KMS-11 (cell line): ENCODE results near the gene KRT77.

Source experiments
- H2AFZ ChIP-seq: fragments of 200-600 bp; sonication (generic); 2 replicates; pipeline ENCODE4 v1.6.1; 2016; ENCODE audit warnings: antibody characterized with exemption, mixed run types, low read depth
- H3K27ac ChIP-seq: fragments of 200-600 bp; sonication (generic); 2 replicates; pipeline ENCODE4 v1.6.1; 2016; ENCODE audit warnings: mild to moderate bottlenecking, mixed run types
- H3K27me3 ChIP-seq: fragments of 200-600 bp; sonication (generic); 2 replicates; pipeline ENCODE4 v1.6.1; 2017; ENCODE audit warnings: mild to moderate bottlenecking, low read depth, mixed run types, moderate library complexity; ENCODE audit not compliant: insufficient read depth
- H3K36me3 ChIP-seq: fragments of 200-600 bp; sonication (generic); 2 replicates; pipeline ENCODE4 v1.6.1; 2017; ENCODE audit warnings: mild to moderate bottlenecking, mixed run types; ENCODE audit not compliant: insufficient read depth
- H3K4me1 ChIP-seq: fragments of 200-600 bp; sonication (generic); 2 replicates; pipeline ENCODE4 v1.6.1; 2016; ENCODE audit warnings: mild to moderate bottlenecking, low read depth, mixed run types; ENCODE audit not compliant: poor library complexity, severe bottlenecking
- H3K4me2 ChIP-seq: fragments of 200-600 bp; sonication (generic); 2 replicates; pipeline ENCODE4 v1.7.0; 2016; ENCODE audit warnings: mild to moderate bottlenecking, mixed run types
- H3K4me3 ChIP-seq: fragments of 200-600 bp; sonication (generic); IDR thresholded peaks from 2 replicates; pipeline ENCODE4 v1.6.1; 2017; ENCODE audit warnings: low read depth, low read length, mixed read lengths; ENCODE audit not compliant: insufficient read depth
- H3K79me2 ChIP-seq: fragments of 200-600 bp; sonication (generic); 2 replicates; pipeline ENCODE4 v1.6.1; 2016; ENCODE audit warnings: low read depth, mixed run types; ENCODE audit not compliant: insufficient read depth
- H3K9ac ChIP-seq: fragments of 200-600 bp; sonication (generic); 2 replicates; pipeline ENCODE4 v1.6.1; 2016; ENCODE audit warnings: mild to moderate bottlenecking, mixed run types
- H4K20me1 ChIP-seq: fragments of 200-600 bp; sonication (generic); 2 replicates; pipeline ENCODE4 v1.6.1; 2016; ENCODE audit warnings: mild to moderate bottlenecking, mixed run types; ENCODE audit not compliant: insufficient read depth
- TF ChIP-seq, protein P1 (sequence below): fragments of 200-600 bp; sonication (generic); conservative IDR thresholded peaks from 2 replicates; pipeline ENCODE4 v1.6.1; 2017; ENCODE audit warnings: low read depth, mild to moderate bottlenecking, antibody characterized with exemption, low read length, moderate library complexity, mixed read lengths

The KRT77 gene

DNA sequence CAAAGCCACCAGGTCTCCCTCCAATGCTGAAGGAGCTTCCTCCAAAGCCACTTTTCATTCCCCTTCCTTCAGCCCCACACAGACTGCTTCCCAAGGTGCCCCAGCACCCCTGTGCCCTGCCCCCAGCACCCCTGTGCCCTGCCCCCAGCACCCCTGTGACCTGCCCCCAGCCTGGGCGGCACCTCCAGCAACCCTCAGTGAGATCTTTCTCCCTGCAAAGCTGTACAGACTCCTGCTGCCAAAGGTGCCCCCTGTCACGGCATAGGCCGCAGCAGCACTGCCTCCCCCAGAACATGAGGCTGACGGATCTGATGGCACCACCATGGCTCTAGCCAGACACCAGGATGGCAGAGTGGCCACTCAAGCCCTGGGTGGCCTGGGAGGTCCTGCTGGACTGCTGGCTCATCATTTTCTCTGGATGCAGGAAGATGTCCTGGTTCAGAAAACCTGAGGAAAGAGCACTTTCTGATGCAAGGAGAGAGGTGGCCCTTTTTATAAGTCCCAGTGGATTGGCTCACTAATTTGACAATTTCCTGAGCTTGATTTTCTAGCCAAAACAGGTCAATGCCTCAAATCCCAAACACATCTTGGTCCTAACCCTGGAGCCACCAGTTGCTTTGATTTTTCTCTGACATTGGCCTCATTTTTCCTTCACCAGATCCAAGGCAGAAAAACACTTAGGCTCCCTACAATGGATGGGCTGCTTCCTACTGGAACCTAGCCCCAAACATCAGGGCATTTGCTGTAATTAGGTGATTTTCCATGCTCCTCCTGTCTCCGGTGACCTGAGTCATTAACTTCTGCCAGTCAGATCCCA is 32.7 kb upstream of the KRT77 start:
- H3K27me3 ChIP-seq: peaks cover 46% of the 10 kb centered on the region
- no peak overlapping the region for H3K27ac ChIP-seq
- H3K36me3 ChIP-seq: no peaks in the 10 kb centered on the region
- H3K9ac ChIP-seq: no peak overlapping the region
- H3K79me2 ChIP-seq: no peaks in the 10 kb centered on the region
- no peak overlapping the region for H3K4me2 ChIP-seq
- H3K4me3 ChIP-seq: no peak overlapping the region
- H3K4me1 ChIP-seq: no peaks in the 10 kb centered on the region
- H4K20me1 ChIP-seq: no peaks in the 10 kb centered on the region
- H2AFZ ChIP-seq: no peak overlapping the region
- TF ChIP-seq, protein P1, sequence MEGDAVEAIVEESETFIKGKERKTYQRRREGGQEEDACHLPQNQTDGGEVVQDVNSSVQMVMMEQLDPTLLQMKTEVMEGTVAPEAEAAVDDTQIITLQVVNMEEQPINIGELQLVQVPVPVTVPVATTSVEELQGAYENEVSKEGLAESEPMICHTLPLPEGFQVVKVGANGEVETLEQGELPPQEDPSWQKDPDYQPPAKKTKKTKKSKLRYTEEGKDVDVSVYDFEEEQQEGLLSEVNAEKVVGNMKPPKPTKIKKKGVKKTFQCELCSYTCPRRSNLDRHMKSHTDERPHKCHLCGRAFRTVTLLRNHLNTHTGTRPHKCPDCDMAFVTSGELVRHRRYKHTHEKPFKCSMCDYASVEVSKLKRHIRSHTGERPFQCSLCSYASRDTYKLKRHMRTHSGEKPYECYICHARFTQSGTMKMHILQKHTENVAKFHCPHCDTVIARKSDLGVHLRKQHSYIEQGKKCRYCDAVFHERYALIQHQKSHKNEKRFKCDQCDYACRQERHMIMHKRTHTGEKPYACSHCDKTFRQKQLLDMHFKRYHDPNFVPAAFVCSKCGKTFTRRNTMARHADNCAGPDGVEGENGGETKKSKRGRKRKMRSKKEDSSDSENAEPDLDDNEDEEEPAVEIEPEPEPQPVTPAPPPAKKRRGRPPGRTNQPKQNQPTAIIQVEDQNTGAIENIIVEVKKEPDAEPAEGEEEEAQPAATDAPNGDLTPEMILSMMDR: no peak

DNA sequence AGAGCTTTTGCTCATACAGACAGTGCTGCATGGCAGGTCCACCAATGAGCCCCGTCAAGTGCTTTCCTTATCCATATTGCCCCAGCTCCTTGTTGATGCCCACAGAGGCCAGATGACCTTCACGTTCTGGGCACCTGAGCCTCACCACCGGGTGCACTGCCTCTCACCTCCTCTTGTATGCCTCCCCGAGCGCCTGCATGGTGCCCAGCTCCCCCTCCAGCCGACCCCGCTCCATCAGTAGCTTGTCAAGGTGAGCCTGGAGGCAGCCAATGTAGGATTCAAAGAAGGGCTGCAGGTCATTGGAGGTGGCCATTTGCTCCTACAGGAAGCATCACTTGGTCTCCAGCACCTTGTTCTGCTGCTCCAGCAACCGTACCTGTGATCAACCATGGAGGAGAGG is 31.8 kb upstream of the KRT77 start:
- no peaks in the 10 kb centered on the region for H3K4me1 ChIP-seq
- TF ChIP-seq, protein P1: no peak

DNA sequence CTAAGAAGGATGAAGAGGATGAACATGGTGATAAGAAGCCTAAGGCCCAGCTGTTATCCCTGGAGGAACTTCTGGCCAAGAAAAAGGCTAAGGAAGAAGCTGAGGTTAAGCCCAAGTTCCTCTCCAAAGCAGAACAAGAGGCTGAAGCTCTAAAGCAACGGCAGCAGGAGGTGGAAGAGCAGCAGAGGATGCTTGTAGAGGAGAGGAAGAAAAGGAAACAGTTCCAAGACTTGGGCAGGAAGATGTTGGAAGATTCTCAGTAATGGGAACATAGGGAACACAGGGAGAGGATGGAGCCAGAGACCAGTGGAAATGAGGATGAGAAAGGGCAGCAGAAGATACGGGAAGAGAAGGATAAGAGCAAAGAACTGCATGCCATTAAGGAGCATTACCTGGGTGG is 27.5 kb upstream of the KRT77 start:
- TF ChIP-seq, protein P1: no peak
- Histone ChIP-seq H3K4me1 (no peaks in the 10 kb centered on the region), H4K20me1 (no peaks in the 10 kb centered on the region), H3K4me3 (no peak overlapping the region), H3K79me2 (no peaks in the 10 kb centered on the region), H2AFZ (no peak overlapping the region), H3K27ac (no peak overlapping the region), H3K36me3 (no peaks in the 10 kb centered on the region), H3K4me2 (no peak overlapping the region), H3K9ac (no peak overlapping the region), H3K27me3 (peaks cover 65% of the 10 kb centered on the region)

More for the DNA sequence above, 31.8 kb upstream of the KRT77 start:
- Histone ChIP-seq H3K36me3 (no peaks in the 10 kb centered on the region), H3K9ac (no peak overlapping the region), H3K27me3 (peaks cover 55% of the 10 kb centered on the region), H3K4me2 (no peak overlapping the region), H3K4me3 (no peak overlapping the region), H3K79me2 (no peaks in the 10 kb centered on the region), H2AFZ (no peak overlapping the region), H3K27ac (no peak overlapping the region), H4K20me1 (no peaks in the 10 kb centered on the region)

GRCh38 chr12:52730383-52730782 is 27.1 kb upstream of the KRT77 start:
- Histone ChIP-seq H3K36me3 (no peaks in the 10 kb centered on the region), H3K4me3 (no peak overlapping the region), H3K27ac (no peak overlapping the region), H3K79me2 (no peaks in the 10 kb centered on the region), H3K4me2 (no peak overlapping the region), H4K20me1 (no peaks in the 10 kb centered on the region), H3K9ac (no peak overlapping the region), H2AFZ (no peak overlapping the region), H3K27me3 (peaks cover 61% of the 10 kb centered on the region), H3K4me1 (no peaks in the 10 kb centered on the region)
- TF ChIP-seq, protein P1: no peak
